Neural crest cell (in vitro differentiated cells): Measurements from ENCODE around the gene CAMK1G. TPM values are rescaled to one million over a fixed set of nuclear protein-coding genes. Genes with fewer than 3 reads are reported as not detected.

Experiments
- DNase-seq: peaks from one replicate; pipeline ENCODE4 v3.0.0; 2021; ENCODE audit warnings: low read depth, mixed read lengths, low spot score
- H3K27ac Mint-ChIP-seq: one replicate; pipeline ENCODE4 v1.8.0; 2021; ENCODE audit warnings: mild to moderate bottlenecking, mixed read lengths; ENCODE audit not compliant: unreplicated experiment
- H3K27me3 Mint-ChIP-seq: 2 replicates; pipeline ENCODE4 v1.8.0; 2021; ENCODE audit warnings: low read depth, mild to moderate bottlenecking, mixed read lengths
- H3K36me3 Mint-ChIP-seq: 2 replicates; pipeline ENCODE4 v1.8.0; 2021; ENCODE audit warnings: low read depth, mild to moderate bottlenecking, mixed read lengths
- H3K4me1 Mint-ChIP-seq: 2 replicates; pipeline ENCODE4 v1.8.0; 2021; ENCODE audit warnings: mixed read lengths
- H3K4me3 Mint-ChIP-seq: one replicate; pipeline ENCODE4 v1.8.0; 2021; ENCODE audit warnings: mild to moderate bottlenecking, mixed read lengths
- H3K9me3 Mint-ChIP-seq: 2 replicates; pipeline ENCODE4 v1.8.0; 2021; ENCODE audit warnings: mixed read lengths
- CTCF ChIP-seq: fragments of 200-600 bp; sonication (generic); conservative IDR thresholded peaks from 2 replicates; pipeline ENCODE4 v1.5.0; 2021; ENCODE audit warnings: antibody characterized with exemption, mild to moderate bottlenecking
- total RNA-seq: library from RNA; stranded (reverse); gene quantifications from 2 replicates; pipeline ENCODE4 v1.2.1, GENCODE V29; 2021

CAMK1G gene
- total RNA-seq, 1 donor from 2014 or later, result 1.8 TPM

GRCh38 chr1:209557221-209557620 lies 26.3 kb upstream of the CAMK1G start:
- H3K4me1 Mint-ChIP-seq, result peaks cover 16% of the 10 kb centered on the region
- H3K9me3 Mint-ChIP-seq, result no peaks in the 10 kb centered on the region
- H3K36me3 Mint-ChIP-seq, result no peaks in the 10 kb centered on the region

GRCh38 chr1:209560529-209560928 lies 23.0 kb upstream of the CAMK1G start:
- DNase-seq, result no peak
- Mint-ChIP-seq H3K4me1 (peaks cover 16% of the 10 kb centered on the region), H3K36me3 (no peaks in the 10 kb centered on the region), H3K27me3 (no peaks in the 10 kb centered on the region), H3K4me3 (no peak overlapping the region), H3K9me3 (no peaks in the 10 kb centered on the region), H3K27ac (no peak overlapping the region)
- TF ChIP-seq CTCF, result no peak

More at GRCh38 chr1:209557221-209557620, 26.3 kb upstream of the CAMK1G start:
- TF ChIP-seq CTCF, result no peak
- no peak overlapping the region for H3K27ac Mint-ChIP-seq
- peaks cover 9% of the 10 kb centered on the region for H3K27me3 Mint-ChIP-seq
- DNase-seq, result no peak
- H3K4me3 Mint-ChIP-seq, result no peak overlapping the region

- no peaks in the 10 kb centered on the region for H3K36me3 Mint-ChIP-seq
- no peak overlapping the region for H3K27ac Mint-ChIP-seq
- TF ChIP-seq CTCF, result no peak
- no peak for DNase-seq
- no peaks in the 10 kb centered on the region for H3K9me3 Mint-ChIP-seq
- H3K4me1 Mint-ChIP-seq, result peaks cover 18% of the 10 kb centered on the region
- H3K4me3 Mint-ChIP-seq, result no peak overlapping the region
- H3K27me3 Mint-ChIP-seq, result peaks cover under 1% of the 10 kb centered on the region
Measured at GRCh38 chr1:209560952-209561351, 22.6 kb upstream of the CAMK1G start.

- peaks cover 6% of the 10 kb centered on the region for H3K27me3 Mint-ChIP-seq
- DNase-seq, result no peak
- peaks cover 16% of the 10 kb centered on the region for H3K4me1 Mint-ChIP-seq
- H3K36me3 Mint-ChIP-seq, result no peaks in the 10 kb centered on the region
- H3K9me3 Mint-ChIP-seq, result no peaks in the 10 kb centered on the region
- no peak for TF ChIP-seq CTCF
- H3K4me3 Mint-ChIP-seq, result no peak overlapping the region
- no peak overlapping the region for H3K27ac Mint-ChIP-seq
Measured at GRCh38 chr1:209561532-209561931, 22.0 kb upstream of the CAMK1G start.

GRCh38 chr1:209564849-209565248 lies 18.7 kb upstream of the CAMK1G start:
- no peak for DNase-seq
- Mint-ChIP-seq H3K27me3 (peaks cover 31% of the 10 kb centered on the region), H3K9me3 (no peaks in the 10 kb centered on the region), H3K4me3 (no peak overlapping the region), H3K27ac (no peak overlapping the region), H3K4me1 (peaks cover 21% of the 10 kb centered on the region), H3K36me3 (no peaks in the 10 kb centered on the region)
- no peak for TF ChIP-seq CTCF
